Hepatocyte (in vitro differentiated cells): ENCODE measurements around the gene DNASE1. TPM values are rescaled to one million over a fixed set of nuclear protein-coding genes. Genes with fewer than 3 reads are reported as not detected.

Experiments used
- DNase-seq: peaks from one replicate; pipeline ENCODE4 v3.0.0-alpha.2; 2016; ENCODE audit warnings: low spot score
- H2AFZ ChIP-seq: fragments of 200-600 bp; sonication (generic); 2 replicates; pipeline ENCODE4 v1.6.0; 2016; ENCODE audit warnings: antibody characterized with exemption, mild to moderate bottlenecking
- H3K27ac ChIP-seq: fragments of 200-600 bp; sonication (generic); 2 replicates; pipeline ENCODE4 v1.5.1; 2016; ENCODE audit warnings: mild to moderate bottlenecking
- H3K27me3 ChIP-seq: fragments of 200-600 bp; sonication (generic); 2 replicates; pipeline ENCODE4 v1.6.1; 2016
- H3K36me3 ChIP-seq: fragments of 200-600 bp; sonication (generic); replicated peaks from 2 replicates; pipeline ENCODE4 v1.5.1; 2016; ENCODE audit warnings: low read depth; ENCODE audit not compliant: insufficient read depth
- H3K4me1 ChIP-seq: fragments of 200-600 bp; sonication (generic); 2 replicates; pipeline ENCODE4 v1.5.1; 2016; ENCODE audit warnings: mild to moderate bottlenecking, moderate library complexity; ENCODE audit not compliant: insufficient read depth
- H3K4me2 ChIP-seq: fragments of 200-600 bp; sonication (generic); 2 replicates; pipeline ENCODE4 v1.6.0; 2016
- H3K4me3 ChIP-seq: fragments of 200-600 bp; sonication (generic); 2 replicates; pipeline ENCODE4 v1.5.1; 2016; ENCODE audit warnings: mild to moderate bottlenecking
- H3K79me2 ChIP-seq: fragments of 200-600 bp; sonication (generic); 2 replicates; pipeline ENCODE4 v1.6.0; 2017; ENCODE audit warnings: mild to moderate bottlenecking
- H3K9me2 ChIP-seq: fragments of 200-600 bp; sonication (generic); replicated peaks from 2 replicates; pipeline ENCODE4 v1.6.0; 2017; ENCODE audit warnings: mild to moderate bottlenecking; ENCODE audit not compliant: insufficient read depth
- H3K9me3 ChIP-seq: fragments of 200-600 bp; sonication (generic); 2 replicates; pipeline ENCODE4 v1.5.1; 2016; ENCODE audit warnings: low read depth, mild to moderate bottlenecking
- H4K20me1 ChIP-seq: fragments of 200-600 bp; sonication (generic); 2 replicates; pipeline ENCODE4 v1.6.0; 2016; ENCODE audit warnings: mild to moderate bottlenecking; ENCODE audit not compliant: insufficient read depth, poor library complexity, severe bottlenecking
- CTCF ChIP-seq: fragments of 200-600 bp; sonication (generic); IDR thresholded peaks from 2 replicates; pipeline ENCODE4 v1.5.1; 2016; ENCODE audit warnings: antibody characterized with exemption, mild to moderate bottlenecking; ENCODE audit not compliant: poor library complexity
- EZH2 ChIP-seq: fragments of 200-600 bp; sonication (generic); IDR thresholded peaks from 2 replicates; pipeline ENCODE4 v1.6.1; 2016; ENCODE audit warnings: antibody characterized with exemption, mild to moderate bottlenecking, borderline replicate concordance
- EZH2phosphoT487 ChIP-seq: fragments of 200-600 bp; sonication (generic); IDR thresholded peaks from one replicate; pipeline ENCODE4 v1.6.1; 2018; ENCODE audit warnings: antibody characterized with exemption, mild to moderate bottlenecking, low read depth, moderate library complexity; ENCODE audit not compliant: unreplicated experiment, severe bottlenecking
- WGBS: methylation state at CpG from one replicate; pipeline ENCODE4 v1.1.6; 2016; ENCODE audit warnings: low lambda C conversion rate; ENCODE audit errors: missing lambda C conversion rate; 5-methylcytosine and 5-hydroxymethylcytosine counted together
- polyA plus RNA-seq: library from polyadenylated mRNA; unstranded; fragments of >200 nt; fragmentation: Nextera tagmentation; extraction: Ambion mirVana; gene quantifications from 2 replicates; pipeline ENCODE4 v1.2.1, GENCODE V29; 2016
- total RNA-seq: library from RNA; depleted of rRNA; stranded (reverse); fragments of >200 nt; gene quantifications from 2 replicates; pipeline ENCODE4 v1.2.3, GENCODE V29; 2014

Gene DNASE1
- total and polyA plus RNA-seq, 2 experiments from 2014 or later, result 284 to 337 TPM

DNA sequence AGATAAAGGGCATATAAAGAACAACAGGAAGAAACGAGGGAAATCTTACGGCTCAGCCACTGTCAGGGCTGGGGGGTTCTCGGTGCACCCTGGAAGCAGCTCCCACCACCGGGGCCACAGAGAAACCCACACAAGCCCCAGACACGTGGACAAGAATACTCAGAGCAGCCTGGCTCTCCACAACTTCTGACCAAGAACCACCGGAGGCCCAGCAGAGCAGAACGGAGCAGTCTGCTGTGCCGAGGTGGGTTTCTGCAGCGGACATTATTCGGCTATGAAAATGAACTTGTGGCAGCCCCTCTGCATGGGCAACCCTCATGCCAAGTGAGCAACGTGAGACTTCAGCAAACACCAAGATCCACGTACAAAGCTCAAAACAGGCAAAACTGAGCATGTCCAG is 6.8 kb downstream of the DNASE1 start:
- Histone ChIP-seq H3K4me3 (no peak overlapping the region), H3K27ac (no peak overlapping the region), H2AFZ (no peak overlapping the region), H3K79me2 (peaks cover 13% of the 10 kb centered on the region), H3K36me3 (no peaks in the 10 kb centered on the region), H3K4me1 (no peaks in the 10 kb centered on the region), H3K27me3 (no peaks in the 10 kb centered on the region), H3K9me3 (no peaks in the 10 kb centered on the region), H3K4me2 (no peak overlapping the region), H3K9me2 (no peaks in the 10 kb centered on the region), H4K20me1 (no peaks in the 10 kb centered on the region)
- no peak for DNase-seq
- WGBS, result 93% methylated on average over 12 of the region's 12 CpGs
- TF ChIP-seq EZH2 (no peak), CTCF (no peak), EZH2phosphoT487 (no peak)

DNA sequence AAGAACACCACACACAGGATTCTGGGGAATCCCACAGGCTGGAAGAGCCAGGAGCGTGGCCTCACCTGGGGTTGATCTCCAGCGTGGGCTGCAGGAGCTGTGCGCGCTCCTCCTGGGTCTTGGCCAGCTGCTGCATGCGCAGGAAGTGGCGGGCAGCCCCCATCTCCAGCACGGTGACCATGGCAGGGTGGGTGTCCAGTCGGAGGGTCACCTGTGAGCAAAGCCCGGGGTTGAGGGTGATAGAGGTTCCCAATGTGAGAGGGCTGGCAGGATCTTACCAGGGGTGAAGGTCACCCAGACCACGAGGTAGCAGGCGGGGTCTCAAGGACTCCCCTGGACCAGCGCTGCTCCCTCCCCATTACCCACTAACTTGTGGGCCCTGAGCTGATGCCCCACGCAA is 7.4 kb downstream of the DNASE1 start:
- Histone ChIP-seq H3K79me2 (peaks cover 8% of the 10 kb centered on the region), H3K4me2 (no peak overlapping the region), H3K9me2 (no peaks in the 10 kb centered on the region), H3K4me1 (no peaks in the 10 kb centered on the region), H3K27me3 (no peaks in the 10 kb centered on the region), H3K4me3 (no peak overlapping the region), H4K20me1 (no peaks in the 10 kb centered on the region), H2AFZ (no peak overlapping the region), H3K27ac (no peak overlapping the region), H3K36me3 (no peaks in the 10 kb centered on the region), H3K9me3 (no peaks in the 10 kb centered on the region)
- TF ChIP-seq CTCF (no peak), EZH2 (no peak), EZH2phosphoT487 (no peak)
- over 99% methylated on average over 13 of the region's 13 CpGs for WGBS
- no peak for DNase-seq

DNA sequence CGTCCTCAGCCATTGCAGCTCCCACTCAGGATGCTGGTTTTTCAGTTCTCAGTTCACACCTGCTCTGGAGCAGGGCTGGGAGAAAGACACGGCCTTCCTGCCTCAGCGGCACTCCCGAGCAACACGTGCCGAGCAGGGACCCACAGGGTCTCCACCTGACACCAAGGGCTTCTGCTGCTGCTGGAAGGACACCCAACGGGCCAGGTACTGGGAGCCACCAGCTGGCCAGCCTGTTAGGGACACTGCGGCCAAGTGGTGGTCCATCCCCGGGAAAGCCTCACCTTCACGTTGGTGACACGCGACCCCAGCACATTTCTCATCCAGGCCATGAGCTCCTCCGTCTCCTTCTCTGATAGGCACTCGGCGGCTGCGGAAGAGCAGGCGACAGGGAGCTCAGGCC is 8.1 kb downstream of the DNASE1 start:
- Histone ChIP-seq H3K27ac (no peak overlapping the region), H3K9me3 (no peaks in the 10 kb centered on the region), H2AFZ (no peak overlapping the region), H3K9me2 (no peaks in the 10 kb centered on the region), H3K4me1 (no peaks in the 10 kb centered on the region), H4K20me1 (no peaks in the 10 kb centered on the region), H3K4me2 (no peak overlapping the region), H3K4me3 (no peak overlapping the region), H3K27me3 (no peaks in the 10 kb centered on the region), H3K36me3 (no peaks in the 10 kb centered on the region), H3K79me2 (peaks cover under 1% of the 10 kb centered on the region)
- WGBS, result 96% methylated on average over 17 of the region's 17 CpGs
- TF ChIP-seq EZH2 (no peak), EZH2phosphoT487 (no peak), CTCF (no peak)
- DNase-seq, result no peak
